ENCODE data around the gene TTC24. TPM values are rescaled to one million over a fixed set of nuclear protein-coding genes. Genes with fewer than 3 reads are reported as not detected.
"Not testable (repeated sequence)": the region's sequence is repeated elsewhere in the genome, so short reads cannot be mapped to it uniquely, and the experiment has no call there.

The TTC24 gene
- total and polyA plus RNA-seq, 2 experiments from 2014 or later: not detected

DNA sequence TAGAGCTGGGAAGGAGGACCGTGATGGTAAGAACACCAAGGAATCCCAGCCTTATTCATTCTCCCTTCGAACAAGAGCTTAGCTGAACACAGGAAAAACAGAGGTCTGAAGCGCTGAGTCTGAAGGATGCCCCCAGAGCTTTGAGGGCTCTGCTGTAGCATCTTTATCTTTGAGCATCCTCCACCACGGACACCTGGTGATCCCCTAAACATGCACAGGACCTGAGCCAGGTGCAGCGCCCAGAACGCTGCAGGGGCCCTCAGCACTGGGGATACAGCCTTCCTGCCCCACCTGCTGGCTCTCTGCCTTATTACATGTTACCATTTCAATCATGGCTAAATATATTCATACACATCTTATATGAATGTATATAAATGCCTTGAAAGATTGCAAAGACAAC, 29.5 kb downstream of the TTC24 start:
- H3K27me3 Mint-ChIP-seq (ENCODE audit: insufficient read depth, low read depth, poor library complexity): no peaks in the 10 kb centered on the region
- no peaks in the 10 kb centered on the region for H4K20me1 ChIP-seq (replicated peaks; ENCODE audit: insufficient read depth)
- H3K27me3 ChIP-seq (ENCODE audit: insufficient read depth): no peaks in the 10 kb centered on the region
- H3K4me3 Mint-ChIP-seq: no peak overlapping the region
- DNase-seq (ENCODE audit: low spot score) (peak; percentile 78), ATAC-seq (peak; percentile 90)
- H3K4me1 Mint-ChIP-seq: peaks cover 14% of the 10 kb centered on the region
- H3K4me3 ChIP-seq: no peak overlapping the region
- H2AFZ ChIP-seq: no peak overlapping the region
- no peak overlapping the region for H3K27ac ChIP-seq (ENCODE audit: low read depth)
- H3K27ac Mint-ChIP-seq: no peak overlapping the region
- H3K36me3 Mint-ChIP-seq (ENCODE audit: low read depth): no peaks in the 10 kb centered on the region
- no peaks in the 10 kb centered on the region for H3K79me2 ChIP-seq (replicated peaks; ENCODE audit: insufficient read depth)
- TF ChIP-seq ZNF114 (CRISPR knock-in tag; IDR thresholded peaks at IDR 0.05): no peak
- TF ChIP-seq, protein P1, sequence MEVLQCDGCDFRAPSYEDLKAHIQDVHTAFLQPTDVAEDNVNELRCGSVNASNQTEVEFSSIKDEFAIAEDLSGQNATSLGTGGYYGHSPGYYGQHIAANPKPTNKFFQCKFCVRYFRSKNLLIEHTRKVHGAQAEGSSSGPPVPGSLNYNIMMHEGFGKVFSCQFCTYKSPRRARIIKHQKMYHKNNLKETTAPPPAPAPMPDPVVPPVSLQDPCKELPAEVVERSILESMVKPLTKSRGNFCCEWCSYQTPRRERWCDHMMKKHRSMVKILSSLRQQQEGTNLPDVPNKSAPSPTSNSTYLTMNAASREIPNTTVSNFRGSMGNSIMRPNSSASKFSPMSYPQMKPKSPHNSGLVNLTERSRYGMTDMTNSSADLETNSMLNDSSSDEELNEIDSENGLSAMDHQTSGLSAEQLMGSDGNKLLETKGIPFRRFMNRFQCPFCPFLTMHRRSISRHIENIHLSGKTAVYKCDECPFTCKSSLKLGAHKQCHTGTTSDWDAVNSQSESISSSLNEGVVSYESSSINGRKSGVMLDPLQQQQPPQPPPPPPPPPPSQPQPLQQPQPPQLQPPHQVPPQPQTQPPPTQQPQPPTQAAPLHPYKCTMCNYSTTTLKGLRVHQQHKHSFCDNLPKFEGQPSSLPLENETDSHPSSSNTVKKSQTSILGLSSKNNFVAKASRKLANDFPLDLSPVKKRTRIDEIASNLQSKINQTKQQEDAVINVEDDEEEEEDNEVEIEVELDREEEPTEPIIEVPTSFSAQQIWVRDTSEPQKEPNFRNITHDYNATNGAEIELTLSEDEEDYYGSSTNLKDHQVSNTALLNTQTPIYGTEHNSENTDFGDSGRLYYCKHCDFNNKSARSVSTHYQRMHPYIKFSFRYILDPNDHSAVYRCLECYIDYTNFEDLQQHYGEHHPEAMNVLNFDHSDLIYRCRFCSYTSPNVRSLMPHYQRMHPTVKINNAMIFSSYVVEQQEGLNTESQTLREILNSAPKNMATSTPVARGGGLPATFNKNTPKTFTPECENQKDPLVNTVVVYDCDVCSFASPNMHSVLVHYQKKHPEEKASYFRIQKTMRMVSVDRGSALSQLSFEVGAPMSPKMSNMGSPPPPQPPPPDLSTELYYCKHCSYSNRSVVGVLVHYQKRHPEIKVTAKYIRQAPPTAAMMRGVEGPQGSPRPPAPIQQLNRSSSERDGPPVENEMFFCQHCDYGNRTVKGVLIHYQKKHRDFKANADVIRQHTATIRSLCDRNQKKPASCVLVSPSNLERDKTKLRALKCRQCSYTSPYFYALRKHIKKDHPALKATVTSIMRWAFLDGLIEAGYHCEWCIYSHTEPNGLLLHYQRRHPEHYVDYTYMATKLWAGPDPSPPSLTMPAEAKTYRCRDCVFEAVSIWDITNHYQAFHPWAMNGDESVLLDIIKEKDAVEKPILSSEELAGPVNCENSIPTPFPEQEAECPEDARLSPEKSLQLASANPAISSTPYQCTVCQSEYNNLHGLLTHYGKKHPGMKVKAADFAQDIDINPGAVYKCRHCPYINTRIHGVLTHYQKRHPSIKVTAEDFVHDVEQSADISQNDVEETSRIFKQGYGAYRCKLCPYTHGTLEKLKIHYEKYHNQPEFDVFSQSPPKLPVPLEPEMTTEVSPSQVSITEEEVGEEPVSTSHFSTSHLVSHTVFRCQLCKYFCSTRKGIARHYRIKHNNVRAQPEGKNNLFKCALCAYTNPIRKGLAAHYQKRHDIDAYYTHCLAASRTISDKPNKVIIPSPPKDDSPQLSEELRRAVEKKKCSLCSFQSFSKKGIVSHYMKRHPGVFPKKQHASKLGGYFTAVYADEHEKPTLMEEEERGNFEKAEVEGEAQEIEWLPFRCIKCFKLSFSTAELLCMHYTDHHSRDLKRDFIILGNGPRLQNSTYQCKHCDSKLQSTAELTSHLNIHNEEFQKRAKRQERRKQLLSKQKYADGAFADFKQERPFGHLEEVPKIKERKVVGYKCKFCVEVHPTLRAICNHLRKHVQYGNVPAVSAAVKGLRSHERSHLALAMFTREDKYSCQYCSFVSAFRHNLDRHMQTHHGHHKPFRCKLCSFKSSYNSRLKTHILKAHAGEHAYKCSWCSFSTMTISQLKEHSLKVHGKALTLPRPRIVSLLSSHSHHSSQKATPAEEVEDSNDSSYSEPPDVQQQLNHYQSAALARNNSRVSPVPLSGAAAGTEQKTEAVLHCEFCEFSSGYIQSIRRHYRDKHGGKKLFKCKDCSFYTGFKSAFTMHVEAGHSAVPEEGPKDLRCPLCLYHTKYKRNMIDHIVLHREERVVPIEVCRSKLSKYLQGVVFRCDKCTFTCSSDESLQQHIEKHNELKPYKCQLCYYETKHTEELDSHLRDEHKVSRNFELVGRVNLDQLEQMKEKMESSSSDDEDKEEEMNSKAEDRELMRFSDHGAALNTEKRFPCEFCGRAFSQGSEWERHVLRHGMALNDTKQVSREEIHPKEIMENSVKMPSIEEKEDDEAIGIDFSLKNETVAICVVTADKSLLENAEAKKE (CRISPR knock-in tag; IDR thresholded peaks at IDR 0.05): no peak
- TF ChIP-seq, protein P2, sequence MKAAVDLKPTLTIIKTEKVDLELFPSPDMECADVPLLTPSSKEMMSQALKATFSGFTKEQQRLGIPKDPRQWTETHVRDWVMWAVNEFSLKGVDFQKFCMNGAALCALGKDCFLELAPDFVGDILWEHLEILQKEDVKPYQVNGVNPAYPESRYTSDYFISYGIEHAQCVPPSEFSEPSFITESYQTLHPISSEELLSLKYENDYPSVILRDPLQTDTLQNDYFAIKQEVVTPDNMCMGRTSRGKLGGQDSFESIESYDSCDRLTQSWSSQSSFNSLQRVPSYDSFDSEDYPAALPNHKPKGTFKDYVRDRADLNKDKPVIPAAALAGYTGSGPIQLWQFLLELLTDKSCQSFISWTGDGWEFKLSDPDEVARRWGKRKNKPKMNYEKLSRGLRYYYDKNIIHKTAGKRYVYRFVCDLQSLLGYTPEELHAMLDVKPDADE (IDR thresholded peaks at IDR 0.05): no peak
- no peak for TF ChIP-seq ZNF331 (CRISPR knock-in tag; IDR thresholded peaks at IDR 0.05; ENCODE audit: low read depth)
- TF ChIP-seq NANOG (IDR thresholded peaks at IDR 0.05; ENCODE audit: borderline replicate concordance): no peak
- TF ChIP-seq, protein P3, sequence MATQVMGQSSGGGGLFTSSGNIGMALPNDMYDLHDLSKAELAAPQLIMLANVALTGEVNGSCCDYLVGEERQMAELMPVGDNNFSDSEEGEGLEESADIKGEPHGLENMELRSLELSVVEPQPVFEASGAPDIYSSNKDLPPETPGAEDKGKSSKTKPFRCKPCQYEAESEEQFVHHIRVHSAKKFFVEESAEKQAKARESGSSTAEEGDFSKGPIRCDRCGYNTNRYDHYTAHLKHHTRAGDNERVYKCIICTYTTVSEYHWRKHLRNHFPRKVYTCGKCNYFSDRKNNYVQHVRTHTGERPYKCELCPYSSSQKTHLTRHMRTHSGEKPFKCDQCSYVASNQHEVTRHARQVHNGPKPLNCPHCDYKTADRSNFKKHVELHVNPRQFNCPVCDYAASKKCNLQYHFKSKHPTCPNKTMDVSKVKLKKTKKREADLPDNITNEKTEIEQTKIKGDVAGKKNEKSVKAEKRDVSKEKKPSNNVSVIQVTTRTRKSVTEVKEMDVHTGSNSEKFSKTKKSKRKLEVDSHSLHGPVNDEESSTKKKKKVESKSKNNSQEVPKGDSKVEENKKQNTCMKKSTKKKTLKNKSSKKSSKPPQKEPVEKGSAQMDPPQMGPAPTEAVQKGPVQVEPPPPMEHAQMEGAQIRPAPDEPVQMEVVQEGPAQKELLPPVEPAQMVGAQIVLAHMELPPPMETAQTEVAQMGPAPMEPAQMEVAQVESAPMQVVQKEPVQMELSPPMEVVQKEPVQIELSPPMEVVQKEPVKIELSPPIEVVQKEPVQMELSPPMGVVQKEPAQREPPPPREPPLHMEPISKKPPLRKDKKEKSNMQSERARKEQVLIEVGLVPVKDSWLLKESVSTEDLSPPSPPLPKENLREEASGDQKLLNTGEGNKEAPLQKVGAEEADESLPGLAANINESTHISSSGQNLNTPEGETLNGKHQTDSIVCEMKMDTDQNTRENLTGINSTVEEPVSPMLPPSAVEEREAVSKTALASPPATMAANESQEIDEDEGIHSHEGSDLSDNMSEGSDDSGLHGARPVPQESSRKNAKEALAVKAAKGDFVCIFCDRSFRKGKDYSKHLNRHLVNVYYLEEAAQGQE (IDR thresholded peaks at IDR 0.05; ENCODE audit: unreplicated experiment): no peak
- no peak for TF ChIP-seq CREB1 (CRISPR knock-in tag; IDR thresholded peaks at IDR 0.05; ENCODE audit: low read depth)
- TF ChIP-seq, protein P4, sequence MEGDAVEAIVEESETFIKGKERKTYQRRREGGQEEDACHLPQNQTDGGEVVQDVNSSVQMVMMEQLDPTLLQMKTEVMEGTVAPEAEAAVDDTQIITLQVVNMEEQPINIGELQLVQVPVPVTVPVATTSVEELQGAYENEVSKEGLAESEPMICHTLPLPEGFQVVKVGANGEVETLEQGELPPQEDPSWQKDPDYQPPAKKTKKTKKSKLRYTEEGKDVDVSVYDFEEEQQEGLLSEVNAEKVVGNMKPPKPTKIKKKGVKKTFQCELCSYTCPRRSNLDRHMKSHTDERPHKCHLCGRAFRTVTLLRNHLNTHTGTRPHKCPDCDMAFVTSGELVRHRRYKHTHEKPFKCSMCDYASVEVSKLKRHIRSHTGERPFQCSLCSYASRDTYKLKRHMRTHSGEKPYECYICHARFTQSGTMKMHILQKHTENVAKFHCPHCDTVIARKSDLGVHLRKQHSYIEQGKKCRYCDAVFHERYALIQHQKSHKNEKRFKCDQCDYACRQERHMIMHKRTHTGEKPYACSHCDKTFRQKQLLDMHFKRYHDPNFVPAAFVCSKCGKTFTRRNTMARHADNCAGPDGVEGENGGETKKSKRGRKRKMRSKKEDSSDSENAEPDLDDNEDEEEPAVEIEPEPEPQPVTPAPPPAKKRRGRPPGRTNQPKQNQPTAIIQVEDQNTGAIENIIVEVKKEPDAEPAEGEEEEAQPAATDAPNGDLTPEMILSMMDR (conservative IDR thresholded peaks at IDR 0.05; ENCODE audit: low read depth in 2 of 2): peak; percentile 70 to 78
- no peaks in the 10 kb centered on the region for H3K36me3 ChIP-seq (ENCODE audit: insufficient read depth)
- H3K4me2 ChIP-seq: no peak overlapping the region
- no peaks in the 10 kb centered on the region for H3K4me1 ChIP-seq (ENCODE audit: insufficient read depth)
- H3F3A ChIP-seq (replicated peaks; ENCODE audit: low read depth): no peaks in the 10 kb centered on the region; the same call in none of the 2 replicates
- H3K9me3 Mint-ChIP-seq: no peaks in the 10 kb centered on the region
- no peaks in the 10 kb centered on the region for H3K9me2 ChIP-seq (ENCODE audit: insufficient read depth)

DNA sequence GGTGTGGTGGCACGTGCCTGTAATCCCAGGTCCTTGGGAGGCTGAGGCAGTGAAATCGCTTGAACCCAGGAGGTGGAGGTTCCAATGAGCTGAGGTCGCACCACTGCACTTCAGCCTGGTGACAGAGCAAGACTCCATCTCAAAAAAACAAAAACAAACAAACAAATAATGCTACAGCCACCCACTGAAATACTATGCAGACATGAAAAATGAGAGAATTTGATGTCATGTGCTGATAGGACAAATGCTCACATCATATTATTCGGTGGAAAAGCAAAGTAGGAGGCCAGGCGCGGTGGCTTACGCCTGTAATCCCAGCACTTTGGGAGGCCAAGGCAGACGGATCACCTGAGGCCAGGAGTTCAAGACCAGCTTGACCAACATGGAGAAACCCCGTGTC, 30.5 kb downstream of the TTC24 start:
- not testable (repeated sequence) for H3K9me2 ChIP-seq (ENCODE audit: insufficient read depth); DNase-seq (ENCODE audit: low spot score); H3K4me3 Mint-ChIP-seq; H3K79me2 ChIP-seq (replicated peaks; ENCODE audit: insufficient read depth); H3K27me3 Mint-ChIP-seq (ENCODE audit: insufficient read depth, low read depth, poor library complexity); H3K36me3 Mint-ChIP-seq (ENCODE audit: low read depth); H3K27ac Mint-ChIP-seq; H3K4me2 ChIP-seq; H3K27ac ChIP-seq (ENCODE audit: low read depth); H2AFZ ChIP-seq; H4K20me1 ChIP-seq (replicated peaks; ENCODE audit: insufficient read depth); H3K36me3 ChIP-seq (ENCODE audit: insufficient read depth); H3F3A ChIP-seq (replicated peaks; ENCODE audit: low read depth); H3K27me3 ChIP-seq (ENCODE audit: insufficient read depth); H3K9me3 Mint-ChIP-seq; H3K4me3 ChIP-seq; ATAC-seq; H3K4me1 ChIP-seq (ENCODE audit: insufficient read depth)
- peaks cover 14% of the 10 kb centered on the region for H3K4me1 Mint-ChIP-seq
